Measurements from ENCODE around the gene SHPK.

The SHPK gene

DNA sequence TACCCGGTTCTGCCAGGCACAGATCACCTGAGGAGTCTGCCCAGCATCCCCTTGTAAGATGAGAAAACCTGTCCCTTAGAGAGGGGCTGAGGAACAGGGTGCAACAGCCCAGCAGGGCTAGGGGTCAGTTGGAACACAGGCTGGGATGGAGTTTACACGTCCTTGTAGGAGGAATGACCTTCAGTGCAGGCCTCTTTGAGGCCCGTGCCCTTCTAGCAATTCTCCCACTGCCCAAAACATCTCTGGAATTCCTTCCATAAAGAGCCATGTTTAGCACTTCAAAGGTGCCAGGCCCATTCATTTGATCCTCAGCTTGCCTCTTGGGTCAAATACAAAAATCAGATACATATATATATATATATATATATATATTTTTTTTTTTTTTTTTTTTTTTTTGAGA is 5.0 kb upstream of the SHPK start:
- no peaks in the 10 kb centered on the region for H3K27me3 ChIP-seq (ENCODE audit: control insufficient read depth in 1 of 2, insufficient read depth in 2 of 2, low read length in 2 of 2)
- H3K27ac ChIP-seq (ENCODE audit: low read depth, low read length): no peak overlapping the region
- no peak overlapping the region for H3K9ac ChIP-seq (ENCODE audit: low read length)
- H3K9me3 ChIP-seq (ENCODE audit: low read length): no peaks in the 10 kb centered on the region
- peaks cover 4% of the 10 kb centered on the region for H3K4me1 ChIP-seq (ENCODE audit: insufficient read depth, low read length)
- H3K36me3 ChIP-seq (ENCODE audit: insufficient read depth, low read length): peaks cover 4% of the 10 kb centered on the region
- H3K4me3 ChIP-seq (ENCODE audit: low read depth in 1 of 2, low read length in 2 of 2): no peak overlapping the region

DNA sequence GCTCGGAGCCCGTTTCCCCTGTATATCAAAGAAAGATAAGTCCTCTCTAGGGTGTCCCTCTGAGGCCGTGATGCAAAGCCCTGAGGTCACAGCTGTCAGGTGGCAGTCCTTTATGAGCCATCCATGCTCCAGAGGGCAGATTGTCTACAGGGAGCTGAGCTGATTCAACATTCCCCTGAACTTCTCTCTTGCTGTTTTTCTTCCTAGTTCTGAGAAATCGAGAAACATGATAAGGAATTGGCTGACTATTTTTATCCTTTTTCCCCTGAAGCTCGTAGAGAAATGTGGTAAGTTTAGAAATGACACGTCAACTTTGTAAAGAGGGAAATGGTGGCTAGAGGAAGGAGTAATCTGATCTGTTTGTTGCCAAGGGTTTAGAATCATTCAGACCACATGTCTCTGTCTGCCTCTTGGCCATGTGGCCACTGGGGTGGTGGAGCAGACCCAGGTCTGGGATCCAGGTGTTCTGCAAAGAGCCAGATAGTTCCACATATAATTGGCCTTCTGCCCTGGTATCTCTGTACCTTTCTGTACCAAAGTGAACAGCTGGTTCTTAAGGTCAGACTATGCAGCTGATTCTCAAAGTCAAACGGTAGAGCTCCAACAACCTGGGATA is 4.0 kb upstream of the SHPK start:
- Histone ChIP-seq H3K9ac (ENCODE audit: low read length) (no peak overlapping the region), H3K9me3 (ENCODE audit: low read length) (no peaks in the 10 kb centered on the region), H3K27ac (ENCODE audit: low read depth, low read length) (no peak overlapping the region), H3K4me3 (ENCODE audit: low read depth in 1 of 2, low read length in 2 of 2) (no peak overlapping the region), H3K4me1 (ENCODE audit: insufficient read depth, low read length) (peaks cover 4% of the 10 kb centered on the region), H3K36me3 (ENCODE audit: insufficient read depth, low read length) (peaks cover 2% of the 10 kb centered on the region), H3K27me3 (ENCODE audit: control insufficient read depth in 1 of 2, insufficient read depth in 2 of 2, low read length in 2 of 2) (no peaks in the 10 kb centered on the region)

DNA sequence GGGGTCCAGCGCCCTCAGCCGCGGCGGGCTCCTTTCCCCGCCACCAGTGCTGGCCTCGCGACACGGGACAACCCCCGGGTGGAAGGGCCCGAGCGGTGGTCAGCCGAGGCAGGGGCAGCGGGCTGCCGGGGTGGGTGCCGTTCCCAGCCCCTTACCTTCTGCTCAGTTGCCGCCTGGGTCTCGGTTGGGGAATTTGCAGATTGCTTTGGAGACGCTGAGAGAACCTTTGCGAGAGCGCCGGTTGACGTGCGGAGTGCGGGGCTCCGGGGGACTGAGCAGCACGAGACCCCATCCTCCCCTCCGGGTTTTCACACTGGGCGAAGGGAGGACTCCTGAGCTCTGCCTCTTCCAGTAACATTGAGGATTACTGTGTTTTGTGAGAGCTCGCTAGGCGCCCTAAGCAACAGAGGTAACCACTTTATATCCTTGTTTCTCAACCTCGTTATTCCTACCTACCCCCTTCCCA is 891 bp upstream of the SHPK start:
- no peaks in the 10 kb centered on the region for H3K9me3 ChIP-seq (ENCODE audit: low read length)
- peak overlapping the region; percentile 44 for H3K9ac ChIP-seq (ENCODE audit: low read length)
- no peaks in the 10 kb centered on the region for H3K27me3 ChIP-seq (ENCODE audit: control insufficient read depth in 1 of 2, insufficient read depth in 2 of 2, low read length in 2 of 2)
- peak overlapping the region; percentile 93 for H3K27ac ChIP-seq (ENCODE audit: low read depth, low read length)
- no peaks in the 10 kb centered on the region for H3K36me3 ChIP-seq (ENCODE audit: insufficient read depth, low read length)
- H3K4me1 ChIP-seq (ENCODE audit: insufficient read depth, low read length): peaks cover 4% of the 10 kb centered on the region
- H3K4me3 ChIP-seq (ENCODE audit: low read depth in 1 of 2, low read length in 2 of 2): peak overlapping the region; percentile 84 to 95

DNA sequence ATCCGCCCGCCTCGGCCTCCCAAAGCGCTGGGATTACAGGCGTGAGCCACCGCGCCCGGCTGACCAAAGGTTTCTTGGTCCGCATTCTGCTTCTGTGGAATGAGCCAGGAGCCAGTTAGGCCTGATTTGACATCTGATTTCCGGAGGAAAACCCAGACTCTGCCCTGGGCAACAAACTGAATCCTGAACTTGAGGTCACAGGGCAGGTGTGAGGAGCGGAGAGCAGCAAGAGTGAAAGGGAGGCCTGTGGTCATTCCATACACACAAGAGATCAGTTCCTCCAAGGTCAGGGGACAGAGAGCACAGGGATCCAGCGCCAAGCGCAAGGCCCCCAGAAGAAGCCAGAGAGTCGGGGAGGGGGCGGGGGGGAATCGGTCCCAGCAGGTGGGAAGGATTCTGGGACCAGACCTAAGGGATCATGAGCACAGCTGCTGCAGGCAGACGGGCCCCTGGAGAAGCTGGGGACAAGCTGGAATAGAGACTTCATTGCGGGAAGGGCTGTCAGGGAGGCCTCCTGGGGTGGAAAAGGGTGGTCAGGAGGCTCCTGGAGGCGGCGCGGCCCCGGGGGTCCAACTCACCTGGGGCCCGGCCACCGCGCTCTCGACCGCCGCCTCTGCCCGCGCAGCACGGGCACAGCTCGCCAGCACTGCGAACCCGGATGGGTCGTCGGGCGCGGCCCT is 436 bp downstream of the SHPK start:
- peak overlapping the region; percentile 93 for H3K27ac ChIP-seq (ENCODE audit: low read depth, low read length)
- peak overlapping the region; percentile 68 for H3K9ac ChIP-seq (ENCODE audit: low read length)
- H3K27me3 ChIP-seq (ENCODE audit: control insufficient read depth in 1 of 2, insufficient read depth in 2 of 2, low read length in 2 of 2): no peaks in the 10 kb centered on the region
- no peaks in the 10 kb centered on the region for H3K36me3 ChIP-seq (ENCODE audit: insufficient read depth, low read length)
- no peaks in the 10 kb centered on the region for H3K9me3 ChIP-seq (ENCODE audit: low read length)
- H3K4me1 ChIP-seq (ENCODE audit: insufficient read depth, low read length): peaks cover 4% of the 10 kb centered on the region
- peak overlapping the region; percentile 84 to 95 for H3K4me3 ChIP-seq (ENCODE audit: low read depth in 1 of 2, low read length in 2 of 2)

DNA sequence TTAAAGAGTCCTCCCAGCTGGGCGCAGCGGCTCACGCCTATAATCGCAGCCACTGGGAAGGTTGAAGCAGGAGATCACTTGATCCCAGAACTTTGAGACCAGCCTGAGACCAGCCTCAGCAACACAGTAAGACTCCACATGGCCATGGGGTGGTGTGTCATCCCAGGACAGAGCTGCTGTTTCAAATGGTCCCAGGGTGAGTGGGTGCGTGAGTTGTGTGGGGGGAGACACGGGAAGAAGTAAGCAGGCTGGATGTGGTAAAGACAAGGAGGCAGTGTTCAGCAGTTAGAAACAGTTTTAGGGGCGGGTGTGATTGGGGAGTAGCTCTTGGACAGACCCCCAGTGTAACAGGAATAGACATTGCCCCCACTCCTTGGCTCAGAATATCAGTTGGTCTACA is 3.8 kb downstream of the SHPK start:
- H3K27ac ChIP-seq (ENCODE audit: low read depth, low read length): no peak overlapping the region

DNA sequence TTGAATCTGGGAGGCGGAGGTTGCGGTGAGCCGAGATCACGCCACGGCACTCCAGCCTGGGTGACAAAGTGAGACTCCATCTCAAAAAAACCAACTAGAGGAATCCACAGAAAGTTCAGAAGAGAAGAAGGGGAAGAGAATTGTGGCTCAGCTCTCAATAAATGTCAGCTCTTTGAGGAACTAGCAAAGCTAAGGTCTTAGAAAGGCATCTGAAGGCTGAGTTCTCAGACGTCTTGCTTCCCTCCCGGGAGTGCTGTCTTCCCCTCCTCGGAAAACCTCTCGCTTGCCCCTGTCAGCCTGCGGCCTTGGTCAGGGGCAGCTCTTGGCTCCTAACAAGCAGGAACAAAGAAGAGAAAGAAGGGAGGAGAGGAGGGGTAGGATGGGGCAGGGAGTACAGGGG is 5.3 kb downstream of the SHPK start:
- Histone ChIP-seq H3K27me3 (ENCODE audit: control insufficient read depth in 1 of 2, insufficient read depth in 2 of 2, low read length in 2 of 2) (no peaks in the 10 kb centered on the region), H3K4me3 (ENCODE audit: low read depth in 1 of 2, low read length in 2 of 2) (no peak overlapping the region), H3K27ac (ENCODE audit: low read depth, low read length) (no peak overlapping the region), H3K4me1 (ENCODE audit: insufficient read depth, low read length) (no peaks in the 10 kb centered on the region), H3K9ac (ENCODE audit: low read length) (no peak overlapping the region), H3K9me3 (ENCODE audit: low read length) (no peaks in the 10 kb centered on the region), H3K36me3 (ENCODE audit: insufficient read depth, low read length) (peaks cover 16% of the 10 kb centered on the region)

More for the DNA sequence above, 3.8 kb downstream of the SHPK start:
- no peaks in the 10 kb centered on the region for H3K9me3 ChIP-seq (ENCODE audit: low read length)
- peaks cover under 1% of the 10 kb centered on the region for H3K4me1 ChIP-seq (ENCODE audit: insufficient read depth, low read length)
- H3K4me3 ChIP-seq (ENCODE audit: low read depth in 1 of 2, low read length in 2 of 2): no peak overlapping the region
- peaks cover 16% of the 10 kb centered on the region for H3K36me3 ChIP-seq (ENCODE audit: insufficient read depth, low read length)
- H3K27me3 ChIP-seq (ENCODE audit: control insufficient read depth in 1 of 2, insufficient read depth in 2 of 2, low read length in 2 of 2): no peaks in the 10 kb centered on the region
- no peak overlapping the region for H3K9ac ChIP-seq (ENCODE audit: low read length)

DNA sequence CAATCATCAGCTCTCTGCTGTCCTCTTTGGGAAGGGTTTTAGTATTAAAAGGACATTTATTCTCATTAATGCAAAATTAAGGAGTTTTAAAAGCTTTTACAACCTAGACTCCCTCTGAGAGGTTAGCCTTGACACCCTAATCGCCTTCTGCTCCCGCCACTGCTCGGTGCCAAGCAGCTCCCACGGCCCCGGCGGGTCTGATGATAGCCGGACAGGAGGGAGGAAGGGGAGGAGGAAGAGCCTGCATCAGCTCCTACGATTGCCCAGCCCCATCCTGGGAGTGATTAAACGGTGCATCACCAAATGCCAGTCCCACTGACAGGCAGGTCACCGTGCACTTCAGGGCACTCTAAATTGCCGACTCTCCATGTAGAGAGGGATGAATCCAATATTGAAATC is 8.3 kb downstream of the SHPK start:
- H3K9ac ChIP-seq (ENCODE audit: low read length): no peak overlapping the region
- H3K4me1 ChIP-seq (ENCODE audit: insufficient read depth, low read length): no peaks in the 10 kb centered on the region
- peaks cover 38% of the 10 kb centered on the region for H3K36me3 ChIP-seq (ENCODE audit: insufficient read depth, low read length)
- no peak overlapping the region for H3K4me3 ChIP-seq (ENCODE audit: low read depth in 1 of 2, low read length in 2 of 2)
- H3K27ac ChIP-seq (ENCODE audit: low read depth, low read length): no peak overlapping the region
- no peaks in the 10 kb centered on the region for H3K9me3 ChIP-seq (ENCODE audit: low read length)
- no peaks in the 10 kb centered on the region for H3K27me3 ChIP-seq (ENCODE audit: control insufficient read depth in 1 of 2, insufficient read depth in 2 of 2, low read length in 2 of 2)

DNA sequence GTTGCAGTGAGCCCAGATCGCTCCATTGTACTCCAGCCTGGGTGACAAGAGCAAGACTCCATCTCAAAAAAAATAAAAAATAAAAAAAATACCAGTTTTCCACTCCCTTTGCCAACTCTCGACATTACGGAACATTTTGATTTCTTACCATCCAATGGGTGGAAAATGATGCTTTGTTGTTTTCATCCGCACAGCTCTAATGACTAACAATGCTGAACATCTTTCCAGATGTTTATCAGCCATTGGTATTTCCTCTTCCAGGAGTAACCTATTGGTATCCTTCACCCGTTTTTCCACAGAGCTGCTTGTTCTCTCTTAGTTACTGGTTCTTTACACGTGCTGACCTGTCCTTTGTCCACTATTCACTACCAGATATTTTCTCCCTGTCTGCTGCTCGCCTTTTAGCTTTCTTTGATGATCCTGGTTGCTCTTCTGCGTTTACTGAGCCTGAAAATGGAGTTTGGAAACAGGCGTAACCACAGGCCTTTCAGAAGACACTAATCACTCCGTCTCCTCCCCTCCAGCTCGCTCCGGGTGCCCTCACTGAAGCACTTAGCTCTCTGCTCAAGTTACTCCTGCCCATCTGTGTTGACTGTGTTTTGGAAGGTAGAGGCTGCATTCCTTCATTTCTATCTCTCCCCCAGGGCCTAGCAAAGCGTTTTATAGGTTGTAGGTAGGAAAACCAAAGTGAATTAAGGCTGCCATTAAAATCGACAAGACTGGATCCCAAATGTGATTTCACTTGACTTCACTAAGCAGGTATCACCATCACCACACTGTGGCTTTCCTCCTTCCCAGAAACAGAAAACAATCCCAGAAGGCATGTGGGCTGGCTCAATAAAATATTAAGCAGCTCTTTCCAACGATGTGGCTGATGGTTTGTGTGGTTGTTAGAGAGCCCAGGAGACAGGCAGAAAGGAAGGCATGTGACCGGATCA is 8.9 kb downstream of the SHPK start:
- H3K36me3 ChIP-seq (ENCODE audit: insufficient read depth, low read length): peaks cover 44% of the 10 kb centered on the region
- H3K27ac ChIP-seq (ENCODE audit: low read depth, low read length): no peak overlapping the region
- H3K27me3 ChIP-seq (ENCODE audit: control insufficient read depth in 1 of 2, insufficient read depth in 2 of 2, low read length in 2 of 2): no peaks in the 10 kb centered on the region
- no peaks in the 10 kb centered on the region for H3K9me3 ChIP-seq (ENCODE audit: low read length)
- H3K4me3 ChIP-seq (ENCODE audit: low read depth in 1 of 2, low read length in 2 of 2): no peak overlapping the region
- no peaks in the 10 kb centered on the region for H3K4me1 ChIP-seq (ENCODE audit: insufficient read depth, low read length)
- no peak overlapping the region for H3K9ac ChIP-seq (ENCODE audit: low read length)

DNA sequence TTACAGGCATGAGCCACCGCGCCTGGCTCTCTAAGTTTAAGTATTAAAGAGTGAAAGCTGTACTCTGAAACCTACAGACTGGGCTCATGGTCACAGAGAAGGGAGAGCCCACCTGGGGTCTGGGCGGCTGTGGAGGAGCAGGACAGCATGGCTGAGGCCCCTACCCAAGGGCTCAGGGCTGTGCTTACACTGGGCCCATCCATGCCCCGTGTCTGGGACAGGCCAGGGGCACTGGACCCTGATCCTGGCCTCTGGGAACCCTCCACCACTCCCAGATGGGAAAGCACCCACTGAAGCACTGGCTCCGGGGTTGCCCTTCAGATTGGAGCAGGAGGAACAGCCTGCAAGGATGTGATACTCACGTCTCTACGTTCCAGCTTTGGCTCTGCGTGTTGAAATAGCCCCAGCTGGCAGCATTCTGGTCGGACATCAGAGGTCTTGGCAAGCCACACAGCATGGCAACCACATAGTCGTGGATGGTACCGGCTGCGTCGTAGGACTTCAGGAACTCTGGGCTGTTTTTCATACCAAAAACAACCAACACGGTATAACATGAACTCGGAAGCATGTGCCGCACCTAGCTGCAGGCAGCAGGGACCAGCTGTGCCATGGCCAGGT is 13.0 kb downstream of the SHPK start:
- H3K9ac ChIP-seq (ENCODE audit: low read length): no peak overlapping the region
- H3K4me3 ChIP-seq (ENCODE audit: low read depth in 1 of 2, low read length in 2 of 2): no peak overlapping the region
- no peaks in the 10 kb centered on the region for H3K4me1 ChIP-seq (ENCODE audit: insufficient read depth, low read length)
- H3K9me3 ChIP-seq (ENCODE audit: low read length): no peaks in the 10 kb centered on the region
- H3K27me3 ChIP-seq (ENCODE audit: control insufficient read depth in 1 of 2, insufficient read depth in 2 of 2, low read length in 2 of 2): no peaks in the 10 kb centered on the region
- no peak overlapping the region for H3K27ac ChIP-seq (ENCODE audit: low read depth, low read length)
- H3K36me3 ChIP-seq (ENCODE audit: insufficient read depth, low read length): peaks cover 45% of the 10 kb centered on the region

DNA sequence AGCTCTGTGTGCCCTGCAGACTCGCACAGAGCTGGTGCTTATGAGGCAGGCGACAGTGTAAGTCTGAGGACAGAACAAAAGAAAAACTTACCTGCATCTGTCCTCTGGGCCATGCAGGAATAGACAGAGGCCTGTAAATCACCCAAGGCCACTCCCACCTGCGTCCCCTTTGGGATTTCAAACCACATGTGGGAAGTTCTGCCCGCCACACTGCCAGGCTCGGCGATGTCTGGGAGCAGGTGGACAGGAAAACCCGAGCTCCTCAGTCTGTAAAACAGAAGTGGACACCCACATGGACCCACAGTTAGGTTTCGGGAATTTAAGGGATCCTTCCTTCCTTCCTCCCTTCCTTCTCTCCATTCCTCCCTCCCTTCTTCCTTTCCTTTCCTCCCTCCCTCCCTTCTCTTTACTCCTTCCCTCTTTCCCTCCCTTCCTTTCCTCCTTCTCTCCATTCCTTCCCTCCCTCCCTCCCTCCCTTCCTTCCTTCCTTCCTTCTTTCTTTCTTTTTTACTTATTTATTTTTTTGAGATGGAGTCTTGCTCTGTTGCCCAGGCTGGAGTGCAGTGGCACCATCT is 14.8 kb downstream of the SHPK start:
- Histone ChIP-seq H3K36me3 (ENCODE audit: insufficient read depth, low read length) (peaks cover 56% of the 10 kb centered on the region), H3K4me1 (ENCODE audit: insufficient read depth, low read length) (no peaks in the 10 kb centered on the region), H3K4me3 (ENCODE audit: low read depth in 1 of 2, low read length in 2 of 2) (no peak overlapping the region), H3K9me3 (ENCODE audit: low read length) (no peaks in the 10 kb centered on the region), H3K27me3 (ENCODE audit: control insufficient read depth in 1 of 2, insufficient read depth in 2 of 2, low read length in 2 of 2) (no peaks in the 10 kb centered on the region), H3K27ac (ENCODE audit: low read depth, low read length) (no peak overlapping the region), H3K9ac (ENCODE audit: low read length) (no peak overlapping the region)
